Inflammatory macrophage treated with lipopolysaccharide for 1 hour (primary cell): ENCODE data around the gene SPATA45.

ENCODE experiments used
- DNase-seq, 2 donors: peaks; one replicate each; pipeline ENCODE4 v3.0.0-alpha.2; 2020 to 2022

The SPATA45 gene

GRCh38 chr1:212827831-212828278 lies 19.6 kb downstream of the SPATA45 start:
- no peak for DNase-seq

- no peak for DNase-seq
Measured at GRCh38 chr1:212827171-212827776, 20.2 kb downstream of the SPATA45 start.

DNA sequence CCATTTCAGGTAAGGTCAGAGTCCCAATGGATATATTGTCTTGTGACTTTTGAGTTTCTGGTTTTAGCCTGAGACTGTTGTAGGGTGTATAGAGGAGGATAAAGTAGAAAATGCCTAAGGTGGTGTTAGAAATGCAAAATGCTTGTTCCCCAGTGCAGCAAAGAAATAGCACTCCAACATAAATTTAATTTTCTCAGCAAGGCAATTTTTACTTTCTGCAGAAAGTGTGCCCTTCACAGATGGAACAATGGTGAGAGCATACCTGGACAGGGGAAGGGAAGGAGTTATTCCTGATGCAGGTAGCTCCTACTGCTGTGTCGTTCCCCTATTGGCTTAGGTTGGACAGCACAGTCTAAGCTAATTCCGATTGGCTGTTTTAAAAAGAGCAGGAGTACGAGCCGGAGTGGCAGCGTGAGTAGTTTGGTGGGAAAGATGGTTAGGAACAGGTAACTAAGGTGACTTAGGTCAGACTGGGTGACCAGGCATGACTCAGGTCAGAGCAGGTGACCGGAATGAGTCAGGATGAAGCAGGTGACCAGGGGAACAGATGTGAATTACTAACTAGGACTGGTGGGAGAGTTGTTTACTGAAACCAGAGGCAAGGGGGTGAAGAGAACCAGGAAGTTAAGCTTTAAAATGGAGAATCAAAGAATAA lies 21.5 kb downstream of the SPATA45 start:
- DNase-seq: no peak

DNA sequence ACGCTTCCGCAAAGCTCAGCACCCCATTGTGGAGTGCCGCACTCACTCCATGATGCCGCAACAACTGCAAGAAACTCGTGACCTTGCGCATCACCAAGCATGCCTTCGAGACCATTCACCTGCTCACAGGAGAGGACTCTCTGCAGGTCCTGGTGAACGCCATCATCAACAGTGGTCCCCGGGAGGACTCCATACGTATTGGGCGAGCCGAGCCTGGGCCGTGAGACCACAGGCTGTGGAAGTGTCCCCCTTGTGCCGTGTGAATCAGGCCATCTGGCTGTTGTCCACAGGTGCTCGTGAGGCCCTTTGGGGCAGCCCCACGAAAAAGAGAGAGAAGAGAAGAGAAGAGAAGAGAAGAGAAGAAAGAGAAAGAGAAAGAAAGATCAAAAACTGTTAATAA lies 23.2 kb downstream of the SPATA45 start:
- DNase-seq: no peak

- DNase-seq: no peak
Measured at GRCh38 chr1:212822956-212823355, 24.5 kb downstream of the SPATA45 start.

DNA sequence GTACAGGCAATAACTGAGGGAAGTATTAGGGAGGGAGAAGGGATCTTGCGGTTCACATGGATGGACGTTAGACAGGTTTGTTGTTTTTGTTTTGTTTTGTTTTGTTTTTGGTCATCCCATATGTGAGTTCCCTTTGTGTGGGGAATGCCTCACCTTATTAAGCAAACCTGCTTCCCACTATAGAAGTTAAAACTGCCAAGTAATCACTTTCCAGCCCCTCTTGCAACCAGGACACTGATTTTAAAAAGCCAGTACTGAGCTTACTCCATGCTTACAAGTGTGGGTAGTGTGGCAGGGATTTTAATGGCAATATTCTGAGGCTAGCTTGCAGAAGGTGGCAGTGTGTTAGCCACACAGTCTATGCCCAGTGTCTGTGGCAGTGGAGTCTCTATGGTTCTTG lies 26.5 kb downstream of the SPATA45 start:
- no peak for DNase-seq

DNA sequence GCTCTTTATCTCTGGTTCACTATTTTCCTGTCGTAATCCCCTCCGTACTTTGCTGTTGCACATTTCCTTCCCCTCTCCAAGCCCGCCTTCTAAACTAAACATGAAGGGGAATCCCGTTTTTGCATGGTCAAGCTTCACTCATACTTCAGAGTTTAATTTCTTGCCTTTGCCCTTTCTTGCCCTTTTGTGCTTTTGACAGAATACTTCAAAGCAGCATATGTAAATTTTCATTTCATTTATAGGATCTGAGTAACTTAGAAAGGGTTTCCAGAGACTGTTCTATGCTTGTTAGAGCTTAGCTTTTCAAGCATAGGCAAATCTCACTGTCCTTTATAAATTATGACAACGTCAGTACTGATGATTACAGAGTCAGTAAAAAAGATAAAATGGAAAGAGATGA lies 27.7 kb downstream of the SPATA45 start:
- peak; percentile 82 to 87 for DNase-seq

- DNase-seq: no peak
Measured at GRCh38 chr1:212816567-212817278, 30.7 kb downstream of the SPATA45 start.

DNA sequence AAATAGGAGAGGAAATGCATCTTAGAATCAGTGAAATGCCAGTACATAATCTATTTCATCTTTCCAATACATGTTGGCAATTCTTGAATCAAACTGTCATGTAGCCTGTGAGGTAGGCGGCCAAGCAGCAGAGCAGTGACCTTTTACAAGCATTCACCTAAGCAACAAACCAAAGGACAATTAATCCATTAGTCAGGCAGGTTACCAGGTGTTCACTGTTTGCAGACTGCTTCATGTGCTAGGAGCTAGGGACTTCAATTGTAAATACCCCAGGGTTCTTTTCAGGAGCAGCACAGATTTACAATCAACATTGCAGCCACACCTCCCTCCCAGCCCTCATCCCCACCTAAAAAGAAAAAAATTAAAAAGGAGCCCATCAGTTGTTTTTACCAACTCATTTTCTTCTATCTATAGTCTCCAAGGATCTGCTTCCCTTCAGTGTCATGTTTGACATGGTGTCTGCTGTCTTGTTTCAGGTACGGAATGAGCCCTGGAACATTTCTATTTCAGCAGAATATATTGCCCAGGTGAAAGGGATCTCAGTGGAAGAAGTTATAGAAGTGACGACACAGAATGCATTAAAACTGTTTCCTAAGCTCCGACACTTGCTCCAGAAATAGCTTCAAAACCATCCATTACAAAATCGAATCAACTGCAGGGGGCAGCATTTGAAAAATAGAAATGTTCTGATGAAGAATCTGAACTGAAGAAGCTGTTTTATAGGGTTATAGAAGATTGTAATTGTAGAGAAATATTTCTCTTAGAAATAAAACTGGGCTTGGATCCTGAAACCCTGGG lies 32.7 kb downstream of the SPATA45 start:
- peak in 1 of 2 donors; percentile 60 for DNase-seq

DNA sequence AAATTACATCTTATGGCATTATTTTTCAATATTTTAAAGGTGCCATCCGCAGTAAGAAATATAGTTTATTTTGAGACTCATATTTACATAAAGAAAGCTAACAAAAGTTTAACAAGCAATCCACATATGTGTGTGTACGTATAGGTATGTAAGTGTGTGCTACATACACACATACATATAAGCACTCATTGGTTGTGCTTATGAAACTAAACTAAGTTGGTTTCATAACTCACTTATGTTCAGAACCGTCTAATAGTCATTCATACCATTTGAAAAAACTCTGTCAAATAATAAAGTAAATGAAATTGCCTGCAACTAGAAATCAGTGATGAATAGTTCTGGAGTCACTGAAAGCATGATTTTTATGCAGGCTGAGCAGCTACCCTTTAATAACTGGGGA lies 41.7 kb downstream of the SPATA45 start:
- no peak for DNase-seq

GRCh38 chr1:212797681-212798080 lies 49.8 kb downstream of the SPATA45 start:
- DNase-seq: no peak

DNA sequence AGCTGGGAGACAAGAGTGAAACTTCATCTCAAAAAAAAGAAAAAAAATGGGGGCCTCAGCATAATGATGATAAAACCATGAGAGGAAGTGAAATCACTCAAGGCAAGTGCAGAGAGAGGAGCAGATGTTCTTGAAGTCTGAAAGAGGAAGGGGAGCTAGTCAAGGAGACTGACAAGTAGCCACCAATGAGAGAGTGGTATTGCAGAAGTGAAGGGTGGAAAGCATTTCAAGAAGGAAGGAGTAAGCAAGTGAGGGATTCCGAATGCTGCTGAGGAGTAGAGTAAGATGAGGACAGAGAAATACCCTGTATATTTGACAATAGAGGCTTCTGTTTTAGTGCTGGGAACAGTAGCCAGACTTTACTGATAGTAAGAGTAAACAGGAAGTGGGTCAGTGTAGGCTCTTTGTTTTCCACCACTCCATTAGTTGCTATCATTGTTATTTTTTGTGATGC lies 52.9 kb downstream of the SPATA45 start:
- peak; percentile 74 to 80 for DNase-seq

GRCh38 chr1:212792396-212792908 lies 55.0 kb downstream of the SPATA45 start:
- DNase-seq: no peak

DNA sequence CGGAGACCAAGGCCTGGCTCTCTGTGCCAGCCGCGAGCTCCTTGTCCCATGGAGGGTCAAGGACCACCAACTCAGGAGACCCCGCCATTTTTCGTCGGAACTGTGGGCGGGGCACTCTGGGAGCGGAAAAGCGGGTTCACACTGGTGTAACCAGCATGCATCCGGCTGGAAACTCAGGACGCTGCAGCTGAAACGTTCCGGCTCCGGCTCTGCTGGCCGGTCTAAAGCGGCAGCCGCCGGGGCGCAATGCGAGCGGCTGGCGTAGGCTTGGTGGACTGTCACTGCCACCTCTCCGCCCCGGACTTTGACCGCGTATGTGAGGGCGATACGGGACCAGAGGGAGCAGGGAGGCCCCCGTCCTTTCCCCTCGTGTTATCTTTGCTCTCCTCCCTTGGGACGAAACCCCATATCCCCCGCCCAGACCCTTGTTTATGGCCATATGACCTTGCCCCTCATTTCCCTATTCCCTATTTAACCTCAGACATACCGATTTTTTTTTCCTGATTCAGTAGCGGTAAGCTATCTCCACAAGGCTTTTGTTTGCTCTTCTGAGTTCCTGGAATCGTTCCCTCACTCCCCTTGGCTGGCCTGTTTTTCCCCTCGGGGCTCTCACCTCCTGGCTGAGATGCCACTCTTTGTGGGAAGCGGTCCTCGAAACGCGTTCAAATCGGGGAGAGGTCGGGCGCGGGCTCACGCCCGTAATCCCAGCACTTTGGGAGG lies 55.6 kb downstream of the SPATA45 start, which contains the start of the genes NSL1 and TATDN3:
Gene NSL1, minus strand, starts transcription at position 102 of the 720 bp plus-strand sequence. Its CDS starts 14 bp downstream, at position 88.
Gene TATDN3, plus strand, starts transcription at position 219 of the 720 bp plus-strand sequence. Its CDS starts 28 bp downstream, at position 247.
- DNase-seq: peak; percentile 88 to 100

GRCh38 chr1:212791261-212791675 lies 56.2 kb downstream of the SPATA45 start:
- DNase-seq: peak; percentile 64 to 65

- DNase-seq: no peak
Measured at GRCh38 chr1:212785871-212786270, 61.6 kb downstream of the SPATA45 start.

GRCh38 chr1:212783976-212784375 lies 63.5 kb downstream of the SPATA45 start:
- no peak for DNase-seq

DNA sequence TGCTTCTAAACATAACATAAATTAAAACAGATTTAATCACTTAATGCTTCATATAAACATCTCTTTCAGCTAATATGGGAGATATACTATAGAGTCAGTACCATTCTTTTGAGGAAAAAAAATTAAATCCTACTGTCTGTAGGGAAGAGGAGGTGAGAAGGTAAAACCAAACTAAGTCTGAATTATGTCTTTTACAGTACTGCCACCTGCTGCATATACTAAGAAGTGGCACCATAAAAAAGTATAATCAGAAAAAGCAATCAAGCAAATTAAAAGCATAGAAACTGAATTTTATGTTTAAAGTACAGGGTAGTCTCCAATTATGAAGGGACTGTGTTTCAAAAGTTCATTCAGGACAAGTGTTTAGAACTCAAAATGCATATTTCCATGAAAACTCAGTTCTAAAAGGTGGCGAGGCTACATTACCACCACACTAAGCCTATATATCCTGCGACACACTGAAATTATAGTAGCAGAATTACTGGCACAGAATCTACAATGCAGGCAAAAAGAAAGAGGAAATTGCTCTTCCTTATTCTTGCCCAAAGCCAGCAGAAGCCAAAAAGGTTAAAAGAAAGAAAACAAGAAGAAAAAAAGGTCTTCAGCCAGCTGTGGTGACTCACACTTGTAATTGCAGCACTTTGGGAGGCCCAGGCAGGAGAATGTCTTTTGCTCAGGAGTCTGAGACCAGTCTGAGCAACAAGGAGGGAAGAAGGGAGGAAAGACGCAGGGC lies 64.9 kb downstream of the SPATA45 start:
- DNase-seq: peak; percentile 58 to 60

- DNase-seq: no peak
Measured at GRCh38 chr1:212781225-212781624, 66.2 kb downstream of the SPATA45 start.

- no peak for DNase-seq
Measured at GRCh38 chr1:212780759-212781158, 66.7 kb downstream of the SPATA45 start.
